ENCODE data around the gene R3HDML.

DNA sequence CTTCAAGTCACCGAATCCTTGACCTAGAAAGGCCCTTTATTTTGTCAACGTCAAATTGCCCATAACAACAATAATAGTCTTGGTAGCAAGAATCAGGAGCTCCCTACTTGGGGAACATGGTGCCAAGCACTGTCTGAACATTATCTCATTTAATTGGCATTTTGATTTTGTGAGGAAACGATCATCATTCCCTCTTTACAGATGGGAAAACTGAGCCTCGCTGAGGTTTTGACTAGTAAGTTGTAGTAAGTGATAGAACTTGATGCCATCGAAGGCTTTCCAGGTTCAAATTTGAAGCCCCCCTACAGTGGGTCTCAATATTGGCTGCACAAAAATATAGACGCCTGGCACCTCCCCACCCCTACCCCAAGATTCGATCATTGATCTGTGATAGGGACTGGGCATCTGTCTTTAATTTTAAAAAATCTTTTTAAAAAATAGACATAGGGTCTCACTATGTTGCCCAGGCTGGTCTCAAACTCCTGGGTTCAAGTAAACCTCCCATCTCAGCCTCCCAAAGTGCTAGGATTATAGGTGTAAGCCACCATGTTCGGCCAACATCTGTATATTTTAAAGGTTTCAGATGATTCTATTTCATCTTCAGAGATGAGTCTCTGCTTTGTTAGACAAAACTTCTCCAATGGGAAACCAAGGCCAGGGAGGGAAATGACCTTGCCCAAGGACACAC is 55.4 kb downstream of the R3HDML start:
- TF ChIP-seq, protein P1, sequence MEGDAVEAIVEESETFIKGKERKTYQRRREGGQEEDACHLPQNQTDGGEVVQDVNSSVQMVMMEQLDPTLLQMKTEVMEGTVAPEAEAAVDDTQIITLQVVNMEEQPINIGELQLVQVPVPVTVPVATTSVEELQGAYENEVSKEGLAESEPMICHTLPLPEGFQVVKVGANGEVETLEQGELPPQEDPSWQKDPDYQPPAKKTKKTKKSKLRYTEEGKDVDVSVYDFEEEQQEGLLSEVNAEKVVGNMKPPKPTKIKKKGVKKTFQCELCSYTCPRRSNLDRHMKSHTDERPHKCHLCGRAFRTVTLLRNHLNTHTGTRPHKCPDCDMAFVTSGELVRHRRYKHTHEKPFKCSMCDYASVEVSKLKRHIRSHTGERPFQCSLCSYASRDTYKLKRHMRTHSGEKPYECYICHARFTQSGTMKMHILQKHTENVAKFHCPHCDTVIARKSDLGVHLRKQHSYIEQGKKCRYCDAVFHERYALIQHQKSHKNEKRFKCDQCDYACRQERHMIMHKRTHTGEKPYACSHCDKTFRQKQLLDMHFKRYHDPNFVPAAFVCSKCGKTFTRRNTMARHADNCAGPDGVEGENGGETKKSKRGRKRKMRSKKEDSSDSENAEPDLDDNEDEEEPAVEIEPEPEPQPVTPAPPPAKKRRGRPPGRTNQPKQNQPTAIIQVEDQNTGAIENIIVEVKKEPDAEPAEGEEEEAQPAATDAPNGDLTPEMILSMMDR (IDR thresholded peaks at IDR 0.05) = no peak
- no peak for TF ChIP-seq EZH2phosphoT487 (IDR thresholded peaks at IDR 0.05)

Measured in neural progenitor cell (in vitro differentiated cells).